VCaP (cell line): ENCODE measurements around the gene ZBTB20.

ENCODE experiments used
- H3K27ac ChIP-seq: fragments of 450-650 bp; 2 replicates; pipeline ENCODE4 v1.5.1; 2017
- TF ChIP-seq, protein P1 (sequence below): fragments of 450-650 bp; conservative IDR thresholded peaks from 2 replicates; pipeline ENCODE4 v1.5.1; 2017; ENCODE audit warnings: mild to moderate bottlenecking, moderate library complexity

ZBTB20 gene

DNA sequence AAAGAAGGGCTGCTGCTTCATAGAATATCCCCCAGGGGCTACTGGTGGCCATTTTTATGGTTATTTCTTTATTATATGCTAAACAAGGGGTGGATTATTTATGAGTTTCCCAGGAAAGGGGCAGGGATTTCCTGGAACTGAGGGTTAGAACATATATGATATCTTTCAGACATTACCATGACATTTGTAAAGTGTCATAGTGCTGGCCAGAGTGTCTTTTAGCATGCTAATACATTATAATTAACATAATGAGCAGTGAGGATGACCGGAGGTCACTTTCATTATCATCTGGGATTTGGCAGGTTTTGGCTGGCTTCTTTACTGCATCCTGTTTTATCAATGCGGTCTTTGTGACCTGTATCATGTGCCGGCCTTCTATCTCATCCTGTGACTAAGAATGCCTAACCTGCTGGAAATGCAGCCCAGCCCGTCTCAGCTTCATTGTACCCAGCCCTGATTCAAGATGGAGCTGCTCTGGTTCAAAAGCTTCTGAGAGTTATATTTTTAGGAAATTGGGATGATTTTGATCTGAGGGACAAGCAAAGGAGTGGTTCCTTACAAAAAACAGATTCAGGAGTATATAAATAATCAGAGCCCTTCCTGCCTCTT is 9.1 kb upstream of the ZBTB20 start:
- TF ChIP-seq, protein P1, sequence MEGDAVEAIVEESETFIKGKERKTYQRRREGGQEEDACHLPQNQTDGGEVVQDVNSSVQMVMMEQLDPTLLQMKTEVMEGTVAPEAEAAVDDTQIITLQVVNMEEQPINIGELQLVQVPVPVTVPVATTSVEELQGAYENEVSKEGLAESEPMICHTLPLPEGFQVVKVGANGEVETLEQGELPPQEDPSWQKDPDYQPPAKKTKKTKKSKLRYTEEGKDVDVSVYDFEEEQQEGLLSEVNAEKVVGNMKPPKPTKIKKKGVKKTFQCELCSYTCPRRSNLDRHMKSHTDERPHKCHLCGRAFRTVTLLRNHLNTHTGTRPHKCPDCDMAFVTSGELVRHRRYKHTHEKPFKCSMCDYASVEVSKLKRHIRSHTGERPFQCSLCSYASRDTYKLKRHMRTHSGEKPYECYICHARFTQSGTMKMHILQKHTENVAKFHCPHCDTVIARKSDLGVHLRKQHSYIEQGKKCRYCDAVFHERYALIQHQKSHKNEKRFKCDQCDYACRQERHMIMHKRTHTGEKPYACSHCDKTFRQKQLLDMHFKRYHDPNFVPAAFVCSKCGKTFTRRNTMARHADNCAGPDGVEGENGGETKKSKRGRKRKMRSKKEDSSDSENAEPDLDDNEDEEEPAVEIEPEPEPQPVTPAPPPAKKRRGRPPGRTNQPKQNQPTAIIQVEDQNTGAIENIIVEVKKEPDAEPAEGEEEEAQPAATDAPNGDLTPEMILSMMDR = no peak
- H3K27ac ChIP-seq = peak overlapping the region; percentile 66

DNA sequence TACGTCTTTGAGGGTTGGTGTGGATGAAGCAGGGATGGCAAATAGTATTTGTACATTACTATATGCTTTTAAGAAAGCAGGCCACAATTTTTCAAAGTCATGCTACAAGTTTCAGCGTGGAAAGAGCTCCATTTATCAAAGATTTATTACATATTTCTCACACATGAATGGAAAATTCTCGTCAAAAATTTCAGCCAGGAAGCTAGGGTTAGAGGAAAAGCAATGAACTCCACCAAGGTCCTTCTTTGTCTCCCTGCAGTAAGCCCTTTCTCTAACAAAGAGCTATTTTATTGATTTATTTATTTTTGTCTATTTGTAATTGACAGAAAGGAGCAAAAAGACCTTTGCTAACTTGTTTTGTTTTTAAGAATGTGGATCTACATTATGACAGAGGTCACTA is 7.5 kb upstream of the ZBTB20 start:
- TF ChIP-seq, protein P1 = no peak
- no peak overlapping the region for H3K27ac ChIP-seq

DNA sequence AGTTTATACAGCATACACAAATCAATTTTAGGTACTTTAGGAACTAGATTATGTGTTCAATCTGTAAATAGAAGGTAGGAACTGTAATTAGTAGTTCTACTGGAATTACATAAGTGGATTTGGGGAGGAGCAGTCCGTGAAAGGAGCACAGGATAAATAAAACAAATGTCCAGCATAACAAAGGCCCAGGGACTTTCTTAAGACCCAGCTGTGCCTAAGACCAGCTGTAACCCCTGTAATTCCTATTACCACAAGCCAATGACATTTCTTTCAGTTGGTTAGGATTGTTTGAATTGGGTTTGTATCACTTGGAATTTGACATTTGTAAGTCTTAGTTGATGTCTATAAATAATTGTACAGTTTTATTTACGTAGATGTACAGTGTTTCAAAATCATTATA is 4.8 kb upstream of the ZBTB20 start:
- TF ChIP-seq, protein P1 = no peak
- H3K27ac ChIP-seq = no peak overlapping the region

DNA sequence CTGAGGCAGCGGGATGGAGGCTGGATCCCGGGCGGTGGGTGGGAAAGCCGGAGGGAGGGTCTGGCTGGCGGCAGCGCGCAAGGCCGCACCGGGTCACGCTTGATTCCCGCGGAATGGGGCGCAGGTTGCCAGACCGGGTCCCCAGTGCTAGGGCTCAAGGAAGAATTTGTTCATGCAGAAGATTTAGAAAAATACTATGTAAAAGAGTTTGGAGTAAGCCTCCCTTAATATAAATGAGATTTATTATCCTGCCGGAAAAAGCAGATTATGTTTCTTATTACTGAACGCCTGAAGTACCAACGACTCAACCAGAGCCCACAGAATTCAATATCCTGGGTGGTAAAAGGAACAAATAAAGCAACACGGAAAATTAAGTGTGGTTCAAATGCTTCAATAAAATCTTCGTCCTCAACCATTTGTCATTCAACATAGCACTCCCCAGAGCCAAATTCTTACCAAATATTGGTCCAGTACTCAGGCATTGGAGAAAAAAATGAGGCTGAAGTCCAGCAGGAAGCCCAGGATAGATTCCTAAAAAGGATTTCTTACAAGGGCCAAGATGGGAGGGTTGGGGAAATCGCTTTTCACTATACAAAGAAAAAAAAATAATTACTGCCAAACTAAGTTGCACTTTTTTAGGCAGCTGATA is 1.2 kb upstream of the ZBTB20 start:
- TF ChIP-seq, protein P1 = no peak
- peak overlapping the region; percentile 94 for H3K27ac ChIP-seq

DNA sequence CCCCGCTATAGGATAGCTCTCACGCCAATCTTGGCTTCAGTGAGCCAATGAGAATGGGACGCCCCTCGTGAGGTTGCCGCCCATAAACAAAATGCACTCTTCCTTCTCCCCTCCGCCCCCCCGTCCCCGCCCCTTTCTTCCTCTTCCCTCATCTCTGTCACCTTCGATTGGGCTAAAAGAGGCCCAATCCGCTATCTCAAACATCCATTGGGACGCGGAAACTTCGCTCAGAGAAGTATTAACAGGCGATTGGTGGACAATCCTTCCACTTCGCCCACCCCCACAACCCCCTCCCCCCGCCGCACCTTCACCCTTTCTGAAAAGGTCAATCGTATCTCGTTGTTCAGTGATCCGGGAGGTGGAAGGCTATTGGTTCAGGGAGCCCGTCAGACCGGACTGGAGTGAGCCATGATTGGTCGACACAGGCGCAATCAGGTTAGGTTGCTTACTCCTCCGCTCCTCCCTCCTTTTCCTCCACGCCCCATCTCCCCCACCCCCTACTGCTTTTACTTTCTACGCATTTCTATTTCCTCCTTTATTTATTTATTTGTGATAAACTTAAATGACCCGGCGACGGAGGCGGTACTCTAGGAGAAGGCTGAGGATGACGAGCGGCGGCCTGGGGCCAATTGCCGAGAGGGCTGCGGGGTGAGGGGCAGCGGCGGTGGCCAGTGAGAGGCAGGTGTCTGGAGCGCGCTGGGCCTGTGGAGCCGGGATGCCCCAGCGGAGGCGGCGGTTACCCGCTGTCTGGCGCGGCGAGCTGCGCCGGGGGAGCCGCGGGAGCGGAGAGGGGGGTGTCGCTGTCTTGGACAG is 447 bp upstream of the ZBTB20 start:
- TF ChIP-seq, protein P1 = no peak
- H3K27ac ChIP-seq = peak overlapping the region; percentile 94

DNA sequence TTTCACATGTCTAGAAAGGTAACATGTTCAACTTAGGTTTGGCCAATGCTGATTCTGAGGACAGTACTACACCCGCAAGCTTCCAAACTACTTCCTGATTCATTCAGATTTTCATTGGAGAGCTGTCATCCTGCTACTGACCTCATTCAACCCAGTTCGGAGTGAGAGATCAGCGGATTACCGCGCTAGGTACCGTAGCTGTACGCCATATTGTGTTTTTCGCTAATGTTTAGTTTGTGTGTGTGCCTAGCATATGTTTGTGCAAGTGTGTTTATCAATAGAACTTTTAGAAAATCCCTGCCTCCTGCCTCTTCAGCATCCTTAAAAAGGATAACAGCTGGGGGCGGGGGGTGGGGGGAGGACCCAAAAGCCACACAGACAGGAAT is 1.1 kb downstream of the ZBTB20 start:
- TF ChIP-seq, protein P1 = no peak

DNA sequence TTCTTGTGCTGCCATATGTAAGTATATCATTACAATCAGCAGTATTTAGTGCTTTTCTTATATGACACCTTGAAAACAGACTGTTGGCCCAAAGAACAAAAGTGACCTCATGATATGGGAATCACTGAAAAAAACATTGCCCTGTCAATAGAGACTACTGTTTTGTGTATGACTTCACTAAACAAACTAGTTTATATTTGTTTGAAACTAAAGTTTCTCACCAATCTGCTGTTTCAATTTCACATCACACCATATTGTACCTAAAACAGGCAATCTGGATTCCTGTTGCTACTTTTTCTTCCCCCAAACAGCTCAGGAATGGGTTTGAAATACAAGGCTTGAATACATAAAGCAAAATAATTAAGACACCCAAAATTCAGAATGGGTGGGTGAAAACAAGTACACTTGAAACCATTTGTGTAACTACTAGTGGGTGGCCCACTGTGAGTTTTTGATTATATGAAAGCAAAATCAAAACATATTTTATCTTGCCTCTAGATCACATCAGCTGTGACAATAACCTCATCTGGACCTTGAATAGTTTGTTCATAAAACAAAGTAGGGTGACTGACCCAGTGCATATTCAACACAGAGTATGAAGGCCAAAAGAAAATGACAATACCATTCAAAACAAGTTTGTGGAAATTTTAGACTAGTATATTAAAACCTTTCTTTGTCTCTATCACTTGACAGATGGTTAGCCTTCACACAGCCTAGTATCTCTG is 5.9 kb downstream of the ZBTB20 start:
- TF ChIP-seq, protein P1 = no peak
- no peak overlapping the region for H3K27ac ChIP-seq

More for the DNA sequence above, 1.1 kb downstream of the ZBTB20 start:
- peak overlapping the region; percentile 89 for H3K27ac ChIP-seq
